Urinary bladder (tissue), 4 donors: Measurements from ENCODE around the gene MGME1. TPM values are rescaled to one million over a fixed set of nuclear protein-coding genes. Genes with fewer than 3 reads are reported as not detected.

Experiments used
- DNase-seq: peaks from one replicate; pipeline ENCODE4 v3.0.0-alpha.2; 2015; ENCODE audit errors: extremely low spot score
- H3K27ac ChIP-seq: one replicate; pipeline ENCODE4 v1.5.1; 2013; ENCODE audit warnings: low read depth, mild to moderate bottlenecking, moderate library complexity
- H3K36me3 ChIP-seq: one replicate; pipeline ENCODE4 v1.6.1; 2013; ENCODE audit warnings: mild to moderate bottlenecking, moderate library complexity; ENCODE audit not compliant: insufficient read depth
- H3K4me1 ChIP-seq: one replicate; pipeline ENCODE4 v1.6.1; 2013; ENCODE audit warnings: mild to moderate bottlenecking, moderate library complexity; ENCODE audit not compliant: insufficient read depth
- H3K4me3 ChIP-seq: one replicate; pipeline ENCODE4 v1.5.1; 2013; ENCODE audit warnings: low read depth, low read length
- WGBS: extraction: QIAGEN DNeasy Blood & Tissue Kit; methylation state at CpG from one replicate; pipeline ENCODE4 v1.1.7; 2013; 5-methylcytosine and 5-hydroxymethylcytosine counted together
- polyA plus RNA-seq: library from polyadenylated mRNA; stranded (reverse); fragments of 200-250 nt; gene quantifications from one replicate; pipeline ENCODE4 v1.2.3, GENCODE V29; 2013
- total RNA-seq: library from RNA; depleted of rRNA; stranded (reverse); fragments of >200 nt; gene quantifications from one replicate; pipeline ENCODE4 v1.2.3, GENCODE V29; 2014
- donor health status: healthy with polysubstance abuse.
- donor health status: healthy.

The MGME1 gene
- total and polyA plus RNA-seq, 2 donors = 8.9 to 15.0 TPM

GRCh38 chr20:18001131-18001921 is 32.5 kb downstream of the MGME1 start:
- Histone ChIP-seq H3K4me3 (no peak overlapping the region), H3K36me3 (no peaks in the 10 kb centered on the region), H3K27ac (no peak overlapping the region), H3K4me1 (no peaks in the 10 kb centered on the region)
- 58% methylated on average over 10 of the region's 10 CpGs for WGBS
- no peak for DNase-seq

GRCh38 chr20:18003897-18004296 is 35.1 kb downstream of the MGME1 start:
- no peak overlapping the region for H3K4me3 ChIP-seq
- no peaks in the 10 kb centered on the region for H3K36me3 ChIP-seq
- H3K4me1 ChIP-seq = no peaks in the 10 kb centered on the region
- H3K27ac ChIP-seq = no peak overlapping the region
- no peak for DNase-seq
- 61% methylated on average over 5 of the region's 5 CpGs for WGBS

GRCh38 chr20:18004384-18005031 is 35.7 kb downstream of the MGME1 start:
- Histone ChIP-seq H3K4me1 (no peaks in the 10 kb centered on the region), H3K27ac (no peak overlapping the region), H3K36me3 (no peaks in the 10 kb centered on the region), H3K4me3 (no peak overlapping the region)
- no peak for DNase-seq
- 75% methylated on average over 8 of the region's 8 CpGs for WGBS

- 87% methylated on average over 21 of the region's 21 CpGs for WGBS
- Histone ChIP-seq H3K4me3 (no peak overlapping the region), H3K36me3 (no peaks in the 10 kb centered on the region), H3K27ac (no peak overlapping the region), H3K4me1 (no peaks in the 10 kb centered on the region)
- no peak for DNase-seq
These were observed 36.6 kb downstream of the MGME1 start for GRCh38 chr20:18005170-18005989.

GRCh38 chr20:18005990-18006364 is 37.2 kb downstream of the MGME1 start:
- WGBS = 71% methylated on average over 6 of the region's 6 CpGs
- no peaks in the 10 kb centered on the region for H3K4me1 ChIP-seq

GRCh38 chr20:18006684-18007083 is 37.9 kb downstream of the MGME1 start:
- Histone ChIP-seq H3K36me3 (no peaks in the 10 kb centered on the region), H3K27ac (no peak overlapping the region), H3K4me1 (no peaks in the 10 kb centered on the region), H3K4me3 (no peak overlapping the region)
- 90% methylated on average over 7 of the region's 7 CpGs for WGBS
- no peak for DNase-seq

More at GRCh38 chr20:18005990-18006364, 37.2 kb downstream of the MGME1 start:
- no peak for DNase-seq
- no peaks in the 10 kb centered on the region for H3K36me3 ChIP-seq
- no peak overlapping the region for H3K27ac ChIP-seq
- H3K4me3 ChIP-seq = no peak overlapping the region

- no peak for DNase-seq
- no peak overlapping the region for H3K4me3 ChIP-seq
- WGBS = 47% methylated on average over 19 of the region's 19 CpGs
- H3K36me3 ChIP-seq = no peaks in the 10 kb centered on the region
- H3K27ac ChIP-seq = no peak overlapping the region
- H3K4me1 ChIP-seq = no peaks in the 10 kb centered on the region
These were observed 38.9 kb downstream of the MGME1 start for GRCh38 chr20:18007534-18008292.

- Histone ChIP-seq H3K36me3 (no peaks in the 10 kb centered on the region), H3K4me1 (no peaks in the 10 kb centered on the region), H3K27ac (no peak overlapping the region), H3K4me3 (no peak overlapping the region)
- 91% methylated on average over 7 of the region's 7 CpGs for WGBS
- DNase-seq = no peak
These were observed 40.3 kb downstream of the MGME1 start for GRCh38 chr20:18009116-18009515.

- 84% methylated on average over 14 of the region's 14 CpGs for WGBS
- Histone ChIP-seq H3K4me3 (no peak overlapping the region), H3K36me3 (no peaks in the 10 kb centered on the region), H3K4me1 (no peaks in the 10 kb centered on the region), H3K27ac (no peak overlapping the region)
- DNase-seq = no peak
These were observed 42.7 kb downstream of the MGME1 start for GRCh38 chr20:18011482-18011881.

GRCh38 chr20:18011951-18012645 is 43.3 kb downstream of the MGME1 start:
- 94% methylated on average over 21 of the region's 21 CpGs for WGBS
- H3K36me3 ChIP-seq = no peaks in the 10 kb centered on the region
- H3K4me3 ChIP-seq = no peak overlapping the region
- no peak for DNase-seq
- H3K27ac ChIP-seq = no peak overlapping the region
- no peaks in the 10 kb centered on the region for H3K4me1 ChIP-seq

GRCh38 chr20:18012901-18013300 is 44.1 kb downstream of the MGME1 start:
- Histone ChIP-seq H3K36me3 (no peaks in the 10 kb centered on the region), H3K4me3 (no peak overlapping the region), H3K27ac (no peak overlapping the region), H3K4me1 (no peaks in the 10 kb centered on the region)
- no peak for DNase-seq
- 97% methylated on average over 2 of the region's 2 CpGs for WGBS

- Histone ChIP-seq H3K27ac (no peak overlapping the region), H3K4me1 (no peaks in the 10 kb centered on the region), H3K36me3 (no peaks in the 10 kb centered on the region), H3K4me3 (no peak overlapping the region)
- WGBS = 88% methylated on average over 6 of the region's 6 CpGs
- no peak for DNase-seq
These were observed 45.6 kb downstream of the MGME1 start for GRCh38 chr20:18014411-18014810.

GRCh38 chr20:18016772-18017171 is 48.0 kb downstream of the MGME1 start:
- H3K36me3 ChIP-seq = no peaks in the 10 kb centered on the region
- 77% methylated on average over 3 of the region's 3 CpGs for WGBS
- DNase-seq = no peak
- no peak overlapping the region for H3K27ac ChIP-seq
- no peaks in the 10 kb centered on the region for H3K4me1 ChIP-seq
- H3K4me3 ChIP-seq = no peak overlapping the region
